GM12878 (cell line): ENCODE results near the gene TBC1D12. TPM values are rescaled to one million over a fixed set of nuclear protein-coding genes. Genes with fewer than 3 reads are reported as not detected.

Experiments used
- ATAC-seq: fragments of 200-7000 bp; cut with Tn5 transposase; 3 replicates; pipeline ENCODE4 v1.9.1; 2020; ENCODE audit warnings: mild to moderate bottlenecking, moderate library complexity
- BruUV-seq: library from RNA; stranded (reverse); fragments of 400-500 nt; replicated peaks from 2 replicates; lab custom pipeline; 2021; lab: Mats Ljungman, UMichigan
- CTCF ChIA-PET: fragments of 300-600 bp; sonication (Branson Sonifier 250); formaldehyde crosslinking; extraction: SDS; loops from one replicate; lab custom pipeline; 2021; ENCODE audit warnings: inconsistent platforms; lab: Yijun Ruan, JAX
- POLR2A ChIA-PET: fragments of 350-600 bp; formaldehyde crosslinking; extraction: SDS; loops from one replicate; lab custom pipeline; 2021; ENCODE audit warnings: inconsistent platforms; lab: Charles Lee
- RAD21 ChIA-PET: fragments of 300-600 bp; sonication (Branson Sonifier 250); formaldehyde crosslinking; loops from one replicate; lab custom pipeline; 2023; ENCODE audit warnings: antibody characterized with exemption; ENCODE audit not compliant: unreplicated experiment; lab: Charles Lee
- SMC1A ChIA-PET: fragments of 300-600 bp; sonication (Branson Sonifier 250); formaldehyde crosslinking; loops from one replicate; lab custom pipeline; 2023; ENCODE audit not compliant: unreplicated experiment, uncharacterized antibody; lab: Charles Lee
- DNase-seq: peaks from one replicate; pipeline ENCODE4 v3.0.0-alpha.2; 2011; ENCODE audit warnings: low read depth, low spot score
- FAIRE-seq: peaks from 3 replicates; lab custom pipeline; 2011; peaks lifted over from hg19 to GRCh38; lab: Jason Lieb, UNC
- H2AFZ ChIP-seq: 2 replicates; pipeline ENCODE4 v1.6.0; 2011; ENCODE audit warnings: low read depth, low read length, control low read depth; ENCODE audit not compliant: control insufficient read depth
- H3K27ac ChIP-seq: 2 replicates; pipeline ENCODE4 v1.5.1; 2011; ENCODE audit warnings: control low read depth; ENCODE audit not compliant: control insufficient read depth, insufficient read depth
- H3K27me3 ChIP-seq, 2 experiments: replicated peaks in 1 of 2; 2 replicates each; pipeline versions ENCODE4 v1.6.0 to v1.6.1; 2011; ENCODE audit warnings: low read length in 1 of 2; ENCODE audit not compliant: control insufficient read depth in 2 of 2, insufficient read depth in 2 of 2
- H3K36me3 ChIP-seq, 2 experiments: 2 replicates each; pipeline ENCODE4 v1.5.1; 2011; ENCODE audit warnings: low read length in 1 of 2; ENCODE audit not compliant: control insufficient read depth in 2 of 2, insufficient read depth in 2 of 2
- H3K4me1 ChIP-seq: 2 replicates; pipeline ENCODE4 v1.6.1; 2011; ENCODE audit warnings: mild to moderate bottlenecking, low read length, moderate library complexity, mixed read lengths; ENCODE audit not compliant: control insufficient read depth, insufficient read depth
- H3K4me2 ChIP-seq: 2 replicates; pipeline ENCODE4 v1.6.0; 2011; ENCODE audit warnings: control low read depth; ENCODE audit not compliant: control insufficient read depth, insufficient read depth
- H3K4me3 ChIP-seq: fragments of 200-600 bp; sonication (generic); 2 replicates; pipeline ENCODE4 v1.5.1; 2016
- H3K79me2 ChIP-seq: 2 replicates; pipeline ENCODE4 v1.6.0; 2011; ENCODE audit warnings: low read length; ENCODE audit not compliant: control insufficient read depth, insufficient read depth
- H3K9ac ChIP-seq: 2 replicates; pipeline ENCODE4 v1.8.0; 2011; ENCODE audit warnings: low read length, control low read depth, mixed read lengths; ENCODE audit not compliant: control insufficient read depth, insufficient read depth
- H3K9me3 ChIP-seq: replicated peaks from 3 replicates; pipeline ENCODE4 v1.5.1; 2011; ENCODE audit warnings: mild to moderate bottlenecking, low read length; ENCODE audit not compliant: control insufficient read depth, insufficient read depth
- H4K20me1 ChIP-seq: 2 replicates; pipeline ENCODE4 v1.6.0; 2011; ENCODE audit not compliant: control insufficient read depth, insufficient read depth
- CEBPB ChIP-seq, 2 experiments: fragments of 150-350 bp in 1 of 2; IDR thresholded peaks; 2 replicates each; pipeline ENCODE4 v1.6.1; 2012 to 2014; ENCODE audit warnings: low read depth in 2 of 2, low read length in 2 of 2, borderline replicate concordance in 1 of 2, inconsistent platforms in 1 of 2
- CHD1 ChIP-seq: IDR thresholded peaks from 2 replicates; pipeline ENCODE4 v1.6.1; 2012; ENCODE audit warnings: low read depth, low read length, improper control_type of control experiment
- CREB1 ChIP-seq: IDR thresholded peaks from 2 replicates; pipeline ENCODE4 v1.6.1; 2012; ENCODE audit warnings: low read depth, mild to moderate bottlenecking, inconsistent platforms
- ETV6 ChIP-seq, 2 experiments: fragments of 450-650 bp in 1 of 2; IDR thresholded peaks in 1 of 2; conservative IDR thresholded peaks in 1 of 2; 2 replicates each; pipeline ENCODE4 v1.6.1; 2014; ENCODE audit warnings: antibody characterized with exemption in 1 of 2, borderline replicate concordance in 1 of 2, low read depth in 1 of 2, mild to moderate bottlenecking in 1 of 2, moderate library complexity in 1 of 2
- FOXK2 ChIP-seq: fragments of 450-650 bp; IDR thresholded peaks from 2 replicates; pipeline ENCODE4 v1.6.1; 2017; ENCODE audit warnings: mild to moderate bottlenecking, moderate library complexity
- FOXM1 ChIP-seq: IDR thresholded peaks from 2 replicates; pipeline ENCODE4 v1.6.1; 2012; ENCODE audit warnings: low read depth, mild to moderate bottlenecking, inconsistent platforms, low read length, moderate library complexity
- IKZF1 ChIP-seq: fragments of 450-650 bp; conservative IDR thresholded peaks from 2 replicates; pipeline ENCODE4 v1.6.1; 2017; ENCODE audit warnings: antibody characterized with exemption, mild to moderate bottlenecking
- NFYB ChIP-seq: IDR thresholded peaks from 2 replicates; pipeline ENCODE4 v1.6.1; 2011; ENCODE audit warnings: low read depth, mild to moderate bottlenecking, low read length, improper control_type of control experiment, moderate library complexity; ENCODE audit not compliant: insufficient read depth
- NRF1 ChIP-seq: conservative IDR thresholded peaks from 2 replicates; pipeline ENCODE4 v1.6.1; 2011; ENCODE audit warnings: mild to moderate bottlenecking, low read depth, low read length, improper control_type of control experiment
- SIX5 ChIP-seq: IDR thresholded peaks from 2 replicates; pipeline ENCODE4 v1.6.1; 2011; ENCODE audit warnings: mild to moderate bottlenecking, low read depth, low read length, moderate library complexity; ENCODE audit not compliant: severe bottlenecking
- SMAD5 ChIP-seq: IDR thresholded peaks from 2 replicates; pipeline ENCODE4 v1.6.1; 2016; ENCODE audit warnings: antibody characterized with exemption, low read depth
- TARDBP ChIP-seq: IDR thresholded peaks from 2 replicates; pipeline ENCODE4 v1.6.1; 2016; ENCODE audit warnings: borderline replicate concordance
- TBL1XR1 ChIP-seq: IDR thresholded peaks from 2 replicates; pipeline ENCODE4 v1.6.1; 2012; ENCODE audit warnings: low read depth, low read length, improper control_type of control experiment
- YBX1 ChIP-seq: fragments of 450-650 bp; IDR thresholded peaks from 2 replicates; pipeline ENCODE4 v1.6.1; 2016; ENCODE audit warnings: antibody characterized with exemption
- ZNF274 ChIP-seq: IDR thresholded peaks from one replicate; pipeline ENCODE4 v1.8.0; 2011; ENCODE audit not compliant: insufficient read length, insufficient read depth
- WGBS: methylation state at CpG from one replicate; pipeline ENCODE4 v1.1.6; 2016; ENCODE audit warnings: low lambda C conversion rate; ENCODE audit not compliant: insufficient replicate concordance, insufficient coverage; ENCODE audit errors: missing lambda C conversion rate; 5-methylcytosine and 5-hydroxymethylcytosine counted together
- in situ Hi-C: fragments of 300-500 bp; cut with MboI; formaldehyde crosslinking; loops from 9 replicates; pipeline ENCODE4 v1.14.3; 2018; ENCODE audit warnings: mixed read lengths
- intact Hi-C: fragments of 100-400 bp; cut with micrococcal nuclease; formaldehyde crosslinking; loops from one replicate; pipeline ENCODE4 v1.14.2; 2022; ENCODE audit not compliant: unreplicated experiment
- polyA plus RNA-seq, 11 experiments: library from polyadenylated mRNA; depleted of rRNA in 4 of 11; unstranded in 6 of 11; stranded (reverse) in 5 of 11; fragments of >200 nt; fragmentation: Nextera tagmentation in 4 of 11; fragmentation: Illumina TruSeq in 1 of 11; extraction: Ambion mirVana in 4 of 11; extraction: Trizol in 1 of 11; gene quantifications; 1 replicate in 1 of 11; 2 replicates in 10 of 11; pipeline versions ENCODE4 v1.2.1 to v1.2.3, GENCODE V29; 2011 to 2016; ENCODE audit warnings: inconsistent platforms in 2 of 11, missing spikeins in 2 of 11, low read depth in 1 of 11
- total RNA-seq, 4 experiments: library from RNA; depleted of rRNA in 3 of 4; stranded (reverse); fragments of >200 nt in 3 of 4; fragmentation: Illumina TruSeq in 1 of 4; extraction: Trizol in 1 of 4; gene quantifications; 2 replicates each; pipeline versions ENCODE4 v1.2.1 to v1.2.3, GENCODE V29; 2013 to 2021
- TF ChIP-seq, protein P1 (sequence below): IDR thresholded peaks from 2 replicates; pipeline ENCODE4 v1.6.1; 2011; ENCODE audit warnings: mild to moderate bottlenecking, low read depth, low read length, moderate library complexity; ENCODE audit not compliant: insufficient replicate concordance
- TF ChIP-seq, protein P2 (sequence below): fragments of 450-650 bp; IDR thresholded peaks from 2 replicates; pipeline ENCODE4 v1.6.1; 2016; ENCODE audit warnings: mild to moderate bottlenecking, moderate library complexity, borderline replicate concordance

TBC1D12 gene
- total and polyA plus RNA-seq, 10 of the 15 experiments (the other 5 are each of a cell fraction or from before 2014, with no cell fraction given), result 2.6 to 7.5 (median 3.8) TPM

DNA sequence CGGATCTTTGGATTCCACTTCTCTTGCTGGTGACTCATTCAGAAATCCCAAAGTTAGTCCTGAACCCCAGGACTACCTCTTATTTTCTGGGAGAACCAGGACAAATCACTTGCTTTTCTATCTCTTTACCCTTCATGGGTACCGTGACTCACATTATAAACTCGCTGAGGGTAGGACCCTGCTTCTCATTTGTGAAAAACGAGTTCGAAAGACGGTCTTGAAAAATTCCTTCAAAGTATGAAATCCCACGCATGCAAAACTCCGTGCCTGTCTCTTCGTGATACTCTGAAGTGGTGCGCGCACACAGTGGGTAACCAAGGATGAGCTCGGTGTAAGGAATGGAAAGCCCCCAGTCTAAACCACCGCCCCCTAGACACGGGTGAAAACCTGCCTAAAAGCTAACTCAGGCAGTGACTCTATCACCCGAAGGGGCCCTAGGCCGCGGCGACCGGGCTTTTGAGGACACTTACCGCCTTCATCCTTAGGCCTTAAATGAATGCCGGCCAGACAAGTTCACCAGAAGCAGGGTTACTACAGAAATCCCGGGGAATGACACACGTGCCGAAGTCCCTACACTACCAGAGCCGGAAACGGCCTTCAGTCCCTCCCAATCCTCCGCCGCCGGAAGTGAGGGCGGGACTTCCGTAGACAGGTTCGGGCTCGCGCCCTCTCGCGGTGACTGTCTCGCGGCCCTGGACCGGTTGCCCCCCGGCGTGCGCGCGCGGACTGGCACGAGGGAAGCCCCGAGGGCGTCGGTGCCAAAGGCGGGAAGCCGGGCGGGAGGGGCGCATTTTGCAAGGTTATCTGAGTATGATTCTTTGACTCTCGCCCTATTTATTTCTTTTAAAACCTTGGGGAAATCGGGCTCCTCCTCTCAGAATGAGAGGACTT lies 39.7 kb upstream of the TBC1D12 start, which contains the start of gene NOC3L:
NOC3L (minus strand) TSS at position 580 of the 891 bp plus-strand sequence; CDS start at position 479, 101 bp downstream.
- peaks cover 43% of the 10 kb centered on the region for H3K79me2 ChIP-seq
- FAIRE-seq, result peak; percentile 23
- no peaks in the 10 kb centered on the region for H3K9me3 ChIP-seq
- peak; percentile 98 for ATAC-seq
- in situ Hi-C loops, result no loop called here
- peaks cover 0 to 8% of the 10 kb centered on the region in 2 experiments; a peak in 3 of 4 replicates for H3K36me3 ChIP-seq
- H3K4me1 ChIP-seq, result peaks cover 4% of the 10 kb centered on the region; the same call in 1 of the 2 replicates
- peak within 1 kb of the TSS; percentile 94 for H3K4me2 ChIP-seq
- H3K9ac ChIP-seq, result peak within 1 kb of the TSS; percentile 81
- ChIA-PET CTCF (interaction anchor here (0.8 to 4.0 kb wide), 15 partner anchors 8 to 87 kb away, joined by 3 to 28 read pairs (median 5); partner anchors contain the start of gene TBC1D12), SMC1A (interaction anchor here (0.8 to 2.7 kb wide), 10 partner anchors 9 to 470 kb away, joined by 3 to 10 read pairs (median 4); partner anchors contain the start of gene TBC1D12), RAD21 (interaction anchor here (1.0 to 3.1 kb wide), 6 partner anchors 16 to 81 kb away, joined by 3 to 14 read pairs (median 8); partner anchors contain the start of gene TBC1D12), POLR2A (interaction anchor here (1.0 to 2.6 kb wide), 5 partner anchors 9 to 54 kb away, joined by 3 to 16 read pairs (median 4); partner anchors contain the start of gene TBC1D12)
- peak within 1 kb of the TSS; percentile 85 for H3K27ac ChIP-seq
- DNase-seq, result peak; percentile 76
- intact Hi-C loops, result loop anchor here (1.0 to 5.0 kb wide), 2 partner anchors 40 to 80 kb away; partner anchors contain the start of gene TBC1D12
- TSS peak; percentile 75 for BruUV-seq
- peak within 1 kb of the TSS; percentile 92 for H2AFZ ChIP-seq
- no peaks in the 10 kb centered on the region for H4K20me1 ChIP-seq
- no peaks in the 10 kb centered on the region for H3K27me3 ChIP-seq
- H3K4me3 ChIP-seq, result peak within 1 kb of the TSS; percentile 71
- WGBS, result 1% methylated on average over 40 of the region's 55 CpGs
- TF ChIP-seq FOXK2 (no peak), CEBPB (IDR thresholded peaks at IDR 0.05; ENCODE audit: borderline replicate concordance in 1 of 2, low read depth in 2 of 2, low read length in 2 of 2) (no peak), SIX5 (peak; percentile 15), CHD1 (no peak), ZNF274 (no peak), ETV6 (conservative IDR thresholded peaks at IDR 0.05 in 1 of 2, IDR thresholded peaks at IDR 0.05 in 1 of 2; ENCODE audit: borderline replicate concordance in 1 of 2, low read depth in 1 of 2) (peak in 1 of 2 experiments; percentile 15; a peak in 1 of 4 replicates), FOXM1 (no peak), CREB1 (peak; percentile 58; the same call in 1 of the 2 replicates), TARDBP (peak; percentile 69), SMAD5 (peak; percentile 83), TBL1XR1 (no peak), YBX1 (no peak), IKZF1 (peak; percentile 87), NFYB (no peak), NRF1 (no peak)
- TF ChIP-seq, protein P1, sequence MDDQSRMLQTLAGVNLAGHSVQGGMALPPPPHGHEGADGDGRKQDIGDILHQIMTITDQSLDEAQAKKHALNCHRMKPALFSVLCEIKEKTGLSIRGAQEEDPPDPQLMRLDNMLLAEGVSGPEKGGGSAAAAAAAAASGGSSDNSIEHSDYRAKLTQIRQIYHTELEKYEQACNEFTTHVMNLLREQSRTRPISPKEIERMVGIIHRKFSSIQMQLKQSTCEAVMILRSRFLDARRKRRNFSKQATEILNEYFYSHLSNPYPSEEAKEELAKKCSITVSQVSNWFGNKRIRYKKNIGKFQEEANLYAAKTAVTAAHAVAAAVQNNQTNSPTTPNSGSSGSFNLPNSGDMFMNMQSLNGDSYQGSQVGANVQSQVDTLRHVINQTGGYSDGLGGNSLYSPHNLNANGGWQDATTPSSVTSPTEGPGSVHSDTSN, result no peak
- TF ChIP-seq, protein P2, sequence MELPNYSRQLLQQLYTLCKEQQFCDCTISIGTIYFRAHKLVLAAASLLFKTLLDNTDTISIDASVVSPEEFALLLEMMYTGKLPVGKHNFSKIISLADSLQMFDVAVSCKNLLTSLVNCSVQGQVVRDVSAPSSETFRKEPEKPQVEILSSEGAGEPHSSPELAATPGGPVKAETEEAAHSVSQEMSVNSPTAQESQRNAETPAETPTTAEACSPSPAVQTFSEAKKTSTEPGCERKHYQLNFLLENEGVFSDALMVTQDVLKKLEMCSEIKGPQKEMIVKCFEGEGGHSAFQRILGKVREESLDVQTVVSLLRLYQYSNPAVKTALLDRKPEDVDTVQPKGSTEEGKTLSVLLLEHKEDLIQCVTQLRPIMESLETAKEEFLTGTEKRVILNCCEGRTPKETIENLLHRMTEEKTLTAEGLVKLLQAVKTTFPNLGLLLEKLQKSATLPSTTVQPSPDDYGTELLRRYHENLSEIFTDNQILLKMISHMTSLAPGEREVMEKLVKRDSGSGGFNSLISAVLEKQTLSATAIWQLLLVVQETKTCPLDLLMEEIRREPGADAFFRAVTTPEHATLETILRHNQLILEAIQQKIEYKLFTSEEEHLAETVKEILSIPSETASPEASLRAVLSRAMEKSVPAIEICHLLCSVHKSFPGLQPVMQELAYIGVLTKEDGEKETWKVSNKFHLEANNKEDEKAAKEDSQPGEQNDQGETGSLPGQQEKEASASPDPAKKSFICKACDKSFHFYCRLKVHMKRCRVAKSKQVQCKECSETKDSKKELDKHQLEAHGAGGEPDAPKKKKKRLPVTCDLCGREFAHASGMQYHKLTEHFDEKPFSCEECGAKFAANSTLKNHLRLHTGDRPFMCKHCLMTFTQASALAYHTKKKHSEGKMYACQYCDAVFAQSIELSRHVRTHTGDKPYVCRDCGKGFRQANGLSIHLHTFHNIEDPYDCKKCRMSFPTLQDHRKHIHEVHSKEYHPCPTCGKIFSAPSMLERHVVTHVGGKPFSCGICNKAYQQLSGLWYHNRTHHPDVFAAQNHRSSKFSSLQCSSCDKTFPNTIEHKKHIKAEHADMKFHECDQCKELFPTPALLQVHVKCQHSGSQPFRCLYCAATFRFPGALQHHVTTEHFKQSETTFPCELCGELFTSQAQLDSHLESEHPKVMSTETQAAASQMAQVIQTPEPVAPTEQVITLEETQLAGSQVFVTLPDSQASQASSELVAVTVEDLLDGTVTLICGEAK, result peak; percentile 95
